T-helper 2 cell treated with Interferon-gamma antibody and Interleukin-4, amounts not matched to agents 5 μg/mL and 100 μg/mL, for 36 hours (primary cell): ENCODE measurements around the gene CDK19.
A peak's percentile ranks its signal among the peaks of the same experiment; 100 is the strongest.
"Not testable (repeated sequence)": the region's sequence is repeated elsewhere in the genome, so short reads cannot be mapped to it uniquely, and the experiment has no call there.

Experiments used
- DNase-seq: peaks from one replicate; pipeline ENCODE4 v3.0.0; 2021; ENCODE audit warnings: low spot score
- H3K27ac Mint-ChIP-seq: one replicate; pipeline ENCODE4 v1.8.0; 2021; ENCODE audit warnings: mild to moderate bottlenecking, mixed read lengths
- H3K27me3 Mint-ChIP-seq: one replicate; pipeline ENCODE4 v1.8.0; 2021; ENCODE audit warnings: low read depth, mixed read lengths
- H3K36me3 Mint-ChIP-seq: one replicate; pipeline ENCODE4 v1.8.0; 2021; ENCODE audit warnings: low read depth, mixed read lengths
- H3K4me1 Mint-ChIP-seq: one replicate; pipeline ENCODE4 v1.8.0; 2021; ENCODE audit warnings: low read depth, mixed read lengths
- H3K4me3 Mint-ChIP-seq: one replicate; pipeline ENCODE4 v1.8.0; 2022; ENCODE audit warnings: mild to moderate bottlenecking, moderate library complexity, mixed read lengths
- H3K9me3 Mint-ChIP-seq: one replicate; pipeline ENCODE4 v1.8.0; 2021; ENCODE audit warnings: mixed read lengths

Gene CDK19

DNA sequence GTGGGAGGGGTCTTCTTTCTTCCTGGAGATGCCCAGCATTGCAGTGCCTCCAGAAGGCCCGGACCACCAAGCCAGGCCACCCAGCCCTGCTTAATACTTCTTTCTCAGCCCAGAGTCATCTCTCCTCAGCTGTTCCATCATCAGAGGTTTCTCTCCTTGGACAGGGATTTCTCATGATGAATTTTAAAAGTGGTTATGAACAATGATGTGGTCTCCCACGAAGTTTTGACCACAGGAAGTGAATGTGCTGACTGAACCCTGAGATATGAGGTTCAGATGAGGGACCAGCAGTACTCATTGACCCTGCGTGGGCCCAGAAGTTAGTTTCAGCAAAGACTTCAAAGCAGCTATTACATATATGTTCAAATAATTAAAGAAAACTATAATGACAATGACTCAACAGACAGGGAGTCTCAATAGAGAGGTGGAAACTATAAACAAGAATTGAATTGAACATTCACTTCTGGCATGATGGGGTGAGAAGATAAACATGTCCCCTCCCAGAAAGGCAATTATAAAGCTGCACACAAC is 224.4 kb downstream of the CDK19 start:
- Mint-ChIP-seq H3K27me3 (no peaks in the 10 kb centered on the region), H3K36me3 (peaks cover 6% of the 10 kb centered on the region), H3K4me3 (no peak overlapping the region), H3K9me3 (peaks cover 13% of the 10 kb centered on the region), H3K4me1 (peaks cover 31% of the 10 kb centered on the region), H3K27ac (peak overlapping the region; percentile 61)
- peak; percentile 83 for DNase-seq

DNA sequence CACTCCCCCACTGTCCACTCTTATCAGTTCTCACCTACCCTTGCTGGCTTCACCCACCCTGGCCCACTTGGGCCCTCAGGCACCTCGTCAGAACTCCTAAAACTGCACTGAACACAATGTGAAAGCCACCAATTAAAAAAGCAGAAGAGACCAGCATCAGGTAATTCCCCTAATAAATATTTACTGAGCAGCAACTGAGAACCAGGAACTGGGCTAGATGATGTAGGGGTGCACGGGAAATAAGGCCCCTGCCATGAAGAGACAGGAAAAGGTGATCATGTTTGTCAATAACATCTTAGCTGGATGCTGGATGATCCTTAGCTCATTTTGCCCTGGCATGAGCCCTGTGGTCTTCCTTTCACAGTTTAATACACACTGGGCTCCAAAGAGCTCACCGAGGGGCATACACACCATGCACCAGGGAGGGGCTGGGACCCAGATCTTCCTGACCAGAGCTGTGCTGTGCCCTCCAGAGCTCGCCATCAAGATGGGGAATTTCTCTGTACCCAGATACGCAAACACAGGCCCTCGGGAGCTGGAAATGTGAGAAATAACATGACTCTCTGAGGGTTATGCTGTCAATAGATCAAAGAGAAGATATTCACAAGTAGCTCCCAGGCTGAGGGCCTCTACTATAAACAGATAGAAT is 225.3 kb downstream of the CDK19 start:
- H3K27ac Mint-ChIP-seq: peak overlapping the region; percentile 61
- H3K4me3 Mint-ChIP-seq: no peak overlapping the region
- H3K4me1 Mint-ChIP-seq: peaks cover 31% of the 10 kb centered on the region
- H3K27me3 Mint-ChIP-seq: peaks cover under 1% of the 10 kb centered on the region
- H3K9me3 Mint-ChIP-seq: peaks cover 12% of the 10 kb centered on the region
- peaks cover 6% of the 10 kb centered on the region for H3K36me3 Mint-ChIP-seq
- DNase-seq: peak; percentile 12

DNA sequence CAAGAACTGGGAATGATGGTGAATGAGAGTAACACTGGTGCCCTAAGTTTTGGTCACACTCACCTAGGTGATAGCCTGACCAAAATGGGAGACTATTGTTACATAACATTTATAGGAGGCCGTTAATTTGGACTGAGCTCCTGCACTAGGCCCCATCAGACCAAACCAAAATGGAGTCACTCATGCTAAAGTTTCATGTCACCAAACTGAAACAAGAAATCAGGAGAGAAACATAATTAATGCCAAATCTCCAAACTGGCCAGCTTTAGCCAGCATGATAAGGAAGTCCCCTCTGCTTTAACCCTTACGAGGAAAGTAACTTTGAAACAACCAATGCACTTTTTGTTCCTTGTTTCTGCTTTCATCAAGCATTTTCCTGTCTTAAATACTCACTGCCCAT is 227.9 kb downstream of the CDK19 start:
- Mint-ChIP-seq H3K27ac (no peak overlapping the region), H3K4me3 (no peak overlapping the region), H3K9me3 (no peaks in the 10 kb centered on the region), H3K27me3 (peaks cover 8% of the 10 kb centered on the region), H3K4me1 (peaks cover 23% of the 10 kb centered on the region), H3K36me3 (no peaks in the 10 kb centered on the region)
- no peak for DNase-seq

- H3K36me3 Mint-ChIP-seq: no peaks in the 10 kb centered on the region
- H3K4me1 Mint-ChIP-seq: no peaks in the 10 kb centered on the region
- H3K9me3 Mint-ChIP-seq: peaks cover 7% of the 10 kb centered on the region
These were observed 233.6 kb downstream of the CDK19 start for GRCh38 chr6:110581679-110582078.

GRCh38 chr6:110577596-110578167 is 237.6 kb downstream of the CDK19 start:
- not testable (repeated sequence) for H3K36me3 Mint-ChIP-seq, H3K27ac Mint-ChIP-seq, H3K9me3 Mint-ChIP-seq, H3K4me3 Mint-ChIP-seq, H3K4me1 Mint-ChIP-seq, DNase-seq
- H3K27me3 Mint-ChIP-seq: peaks cover 11% of the 10 kb centered on the region

More at GRCh38 chr6:110581679-110582078, 233.6 kb downstream of the CDK19 start:
- Mint-ChIP-seq H3K27ac (no peak overlapping the region), H3K4me3 (no peak overlapping the region), H3K27me3 (peaks cover 14% of the 10 kb centered on the region)
- no peak for DNase-seq

DNA sequence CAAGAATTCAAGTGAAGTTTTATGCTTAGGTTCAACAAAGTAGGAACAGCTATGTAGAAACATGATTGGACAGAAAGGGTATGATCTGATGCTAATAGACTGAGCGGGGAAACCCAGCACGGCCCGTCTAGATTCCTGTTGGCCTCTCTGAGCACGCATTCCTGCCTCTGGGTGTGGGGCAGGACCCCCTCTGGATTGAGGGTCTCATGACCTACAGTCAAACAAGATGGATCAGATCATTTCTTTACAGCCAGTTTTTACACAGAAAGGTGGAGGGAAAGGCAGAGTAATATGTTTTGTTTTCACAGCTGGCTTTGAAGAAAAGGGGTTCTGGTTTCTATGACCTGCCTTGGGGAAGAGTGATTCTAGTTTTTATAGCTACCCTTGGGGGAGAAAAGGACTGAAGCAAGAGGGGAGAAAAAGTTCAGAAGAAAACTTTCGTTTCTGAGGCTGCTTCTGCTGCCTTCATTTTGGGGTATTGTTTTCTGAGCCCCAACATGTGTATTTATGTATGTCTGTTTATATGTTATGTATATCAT is 239.3 kb downstream of the CDK19 start:
- H3K36me3 Mint-ChIP-seq: no peaks in the 10 kb centered on the region
- peaks cover 7% of the 10 kb centered on the region for H3K9me3 Mint-ChIP-seq
- H3K4me3 Mint-ChIP-seq: no peak overlapping the region
- DNase-seq: no peak
- peaks cover 13% of the 10 kb centered on the region for H3K27me3 Mint-ChIP-seq
- H3K4me1 Mint-ChIP-seq: no peaks in the 10 kb centered on the region
- no peak overlapping the region for H3K27ac Mint-ChIP-seq

DNA sequence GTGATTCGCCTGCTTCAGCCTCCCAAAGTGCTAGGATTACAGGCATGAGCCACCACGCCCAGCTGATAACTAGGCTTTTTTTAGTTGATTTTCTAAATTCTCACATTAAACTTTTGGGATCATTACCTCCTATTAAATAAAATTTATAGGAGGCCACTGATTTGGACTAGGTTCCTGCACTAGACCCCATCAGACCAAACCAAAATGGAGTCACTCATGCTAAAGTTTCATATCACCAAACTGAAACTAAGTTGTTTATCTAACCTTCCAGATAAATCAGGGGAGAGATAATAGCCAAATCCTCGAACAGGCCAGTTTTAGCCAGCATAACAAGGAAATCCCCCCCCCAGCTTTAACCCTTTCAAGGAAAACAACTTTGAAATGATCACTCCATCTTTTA is 240.5 kb downstream of the CDK19 start:
- DNase-seq: no peak
- H3K36me3 Mint-ChIP-seq: no peaks in the 10 kb centered on the region
- no peak overlapping the region for H3K4me3 Mint-ChIP-seq
- H3K4me1 Mint-ChIP-seq: no peaks in the 10 kb centered on the region
- H3K27me3 Mint-ChIP-seq: peaks cover 10% of the 10 kb centered on the region
- H3K9me3 Mint-ChIP-seq: peaks cover 7% of the 10 kb centered on the region
- no peak overlapping the region for H3K27ac Mint-ChIP-seq

DNA sequence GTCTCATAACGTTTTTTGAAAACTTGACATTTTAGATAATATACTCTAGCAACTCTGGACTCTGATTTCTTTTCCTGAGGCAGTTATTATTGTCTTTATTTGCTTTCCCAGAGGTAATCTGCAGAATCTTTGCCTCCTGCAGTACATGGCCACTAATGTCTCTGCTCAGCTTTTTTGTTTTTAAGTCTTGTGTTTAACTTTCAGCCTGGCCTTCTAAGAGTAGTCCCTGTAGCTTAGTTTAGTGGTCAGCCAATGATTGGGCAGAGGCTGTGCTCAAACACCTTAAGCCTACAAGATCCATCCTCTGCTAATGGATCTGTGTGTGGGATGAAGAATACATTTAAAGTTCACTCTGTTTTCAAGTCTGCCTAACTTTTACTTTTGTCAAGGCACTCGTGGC is 241.7 kb downstream of the CDK19 start:
- Mint-ChIP-seq H3K27ac (no peak overlapping the region), H3K27me3 (peaks cover 7% of the 10 kb centered on the region), H3K4me3 (no peak overlapping the region), H3K9me3 (no peaks in the 10 kb centered on the region), H3K36me3 (no peaks in the 10 kb centered on the region), H3K4me1 (no peaks in the 10 kb centered on the region)
- no peak for DNase-seq

GRCh38 chr6:110573136-110573535 is 242.1 kb downstream of the CDK19 start:
- H3K27me3 Mint-ChIP-seq: peaks cover 7% of the 10 kb centered on the region
- H3K4me1 Mint-ChIP-seq: no peaks in the 10 kb centered on the region
- no peak overlapping the region for H3K27ac Mint-ChIP-seq
- DNase-seq: no peak
- no peaks in the 10 kb centered on the region for H3K36me3 Mint-ChIP-seq
- no peaks in the 10 kb centered on the region for H3K9me3 Mint-ChIP-seq
- H3K4me3 Mint-ChIP-seq: no peak overlapping the region

- no peak for DNase-seq
- Mint-ChIP-seq H3K4me1 (peaks cover 3% of the 10 kb centered on the region), H3K9me3 (no peaks in the 10 kb centered on the region), H3K4me3 (no peak overlapping the region), H3K27ac (no peak overlapping the region), H3K36me3 (no peaks in the 10 kb centered on the region), H3K27me3 (peaks cover 3% of the 10 kb centered on the region)
These were observed 247.1 kb downstream of the CDK19 start for GRCh38 chr6:110567957-110568696.

DNA sequence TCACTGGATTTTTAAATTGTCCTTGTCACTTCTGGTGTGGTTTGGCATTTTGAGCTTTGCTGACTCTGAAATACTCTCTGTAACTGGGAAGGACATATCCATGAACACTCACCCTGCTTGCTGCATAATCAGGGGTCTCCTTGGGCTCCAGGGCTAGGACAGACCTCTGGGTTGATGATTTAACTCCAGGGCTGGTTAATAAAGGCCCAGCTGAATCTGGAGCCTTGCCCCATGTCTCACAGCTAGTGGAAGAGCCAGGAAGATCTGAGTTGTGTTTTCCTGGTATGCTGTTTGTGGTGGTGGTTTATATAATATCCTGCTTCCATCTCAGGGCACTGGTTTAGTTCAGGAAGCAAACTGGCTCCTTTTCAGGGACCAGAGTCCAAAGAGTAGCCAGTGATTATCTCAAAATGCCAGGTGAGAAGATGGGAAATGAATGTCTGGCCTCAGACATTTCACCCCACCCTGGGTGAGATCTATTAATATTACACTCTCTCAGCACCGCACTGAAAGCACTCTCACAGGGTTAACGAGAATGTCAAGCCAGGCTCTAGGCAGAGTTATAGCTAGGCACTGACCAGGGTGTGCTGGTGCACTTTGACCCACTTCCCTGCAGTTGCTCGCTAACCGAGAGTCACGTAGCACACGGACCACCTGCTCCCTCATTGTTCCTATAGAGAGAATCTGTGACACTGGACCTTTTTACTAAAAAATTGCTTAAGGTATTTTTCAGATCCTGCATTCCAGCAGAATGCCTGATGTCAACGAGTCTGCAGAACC is 248.7 kb downstream of the CDK19 start:
- H3K27ac Mint-ChIP-seq: no peak overlapping the region
- H3K4me3 Mint-ChIP-seq: no peak overlapping the region
- peaks cover 8% of the 10 kb centered on the region for H3K36me3 Mint-ChIP-seq
- H3K27me3 Mint-ChIP-seq: no peaks in the 10 kb centered on the region
- peaks cover 13% of the 10 kb centered on the region for H3K4me1 Mint-ChIP-seq
- DNase-seq: no peak
- H3K9me3 Mint-ChIP-seq: peaks cover 15% of the 10 kb centered on the region

DNA sequence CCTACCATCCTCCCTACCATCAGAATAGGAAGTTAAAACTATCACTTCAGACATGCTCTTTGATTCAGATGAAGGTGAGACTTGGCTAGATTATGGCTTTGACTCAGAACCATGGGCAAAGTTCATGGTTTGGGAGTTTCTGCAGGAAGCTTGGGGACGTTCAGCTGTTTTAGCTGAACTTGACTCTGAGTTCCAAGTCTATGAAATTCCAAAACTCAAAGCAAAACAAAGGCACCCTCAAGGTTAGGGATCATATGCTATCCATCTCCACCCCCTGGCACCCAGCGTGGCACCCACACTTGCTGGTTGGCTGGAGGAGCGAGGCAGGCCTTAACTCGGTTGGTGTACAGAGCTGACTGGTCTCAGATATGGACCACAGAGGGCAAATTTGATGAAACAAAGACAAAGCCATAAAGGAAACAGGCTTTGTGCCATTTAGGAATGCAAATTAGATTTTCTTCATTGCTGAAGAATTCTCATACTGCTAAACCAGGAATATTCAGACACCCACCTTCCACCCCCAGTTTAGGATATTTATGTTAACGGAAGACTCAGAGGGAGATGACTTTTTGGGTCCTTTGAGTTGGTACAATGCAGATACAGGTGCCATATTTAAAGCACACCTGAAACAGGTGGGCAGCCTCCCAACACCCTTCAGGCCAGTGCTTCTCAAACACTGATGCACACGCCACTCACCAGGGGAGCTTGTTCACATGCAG is 250.4 kb downstream of the CDK19 start:
- Mint-ChIP-seq H3K4me1 (peaks cover 28% of the 10 kb centered on the region), H3K9me3 (peaks cover 23% of the 10 kb centered on the region), H3K27ac (no peak overlapping the region), H3K36me3 (peaks cover 11% of the 10 kb centered on the region), H3K4me3 (no peak overlapping the region), H3K27me3 (no peaks in the 10 kb centered on the region)
- no peak for DNase-seq

DNA sequence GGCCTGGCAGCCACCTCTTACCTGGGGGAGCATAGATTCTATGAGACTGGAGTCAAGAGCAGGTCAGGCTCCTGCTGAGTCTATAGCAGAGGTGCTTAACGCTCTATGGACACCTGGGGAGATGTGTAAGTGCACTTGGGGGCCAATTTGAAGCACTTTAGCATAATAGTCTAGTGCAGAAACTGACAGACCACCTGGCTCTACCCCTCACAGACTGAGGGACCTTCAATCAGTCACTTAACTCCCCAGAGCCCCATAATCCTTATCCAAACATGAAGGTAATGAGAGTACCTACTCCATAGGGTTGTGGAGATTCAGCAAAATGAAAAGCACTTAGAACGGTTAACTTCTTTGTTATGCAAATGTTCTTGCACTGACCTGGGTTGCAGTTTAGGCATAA is 251.6 kb downstream of the CDK19 start:
- Mint-ChIP-seq H3K27ac (no peak overlapping the region), H3K9me3 (peaks cover 23% of the 10 kb centered on the region), H3K36me3 (peaks cover 11% of the 10 kb centered on the region), H3K27me3 (no peaks in the 10 kb centered on the region), H3K4me3 (no peak overlapping the region), H3K4me1 (peaks cover 31% of the 10 kb centered on the region)
- DNase-seq: no peak
